HepG2 (cell line): ENCODE measurements around the gene TP53I3. TPM values are rescaled to one million over a fixed set of nuclear protein-coding genes. Genes with fewer than 3 reads are reported as not detected.

Experiments
- AGO2 ChIP-seq: fragments of 200-400 bp; formaldehyde crosslinking; optimal IDR thresholded peaks from 2 replicates; pipeline ENCODE3; 2017; ENCODE audit warnings: mild to moderate bottlenecking, low read depth, low read length, moderate library complexity
- ARHGAP35 ChIP-seq: sonication (generic); formaldehyde crosslinking; IDR thresholded peaks from 2 replicates; pipeline ENCODE4 v1.9.0; 2022; ENCODE audit warnings: mild to moderate bottlenecking, inconsistent platforms, moderate library complexity, missing genetic modification reagents, borderline replicate concordance
- ARID2 ChIP-seq: sonication (generic); formaldehyde crosslinking; IDR thresholded peaks from 2 replicates; pipeline ENCODE4 v1.8.1; 2022; ENCODE audit warnings: mild to moderate bottlenecking, missing genetic modification reagents, borderline replicate concordance
- BRCA1 ChIP-seq: sonication (generic); formaldehyde crosslinking; IDR thresholded peaks from 2 replicates; pipeline ENCODE4 v1.4.0; 2020; ENCODE audit warnings: missing genetic modification reagents
- CBX5 ChIP-seq: sonication (generic); formaldehyde crosslinking; IDR thresholded peaks from 2 replicates; pipeline ENCODE4 v1.4.0; 2020; ENCODE audit warnings: missing genetic modification reagents, borderline replicate concordance
- FOSL2 ChIP-seq: sonication (generic); formaldehyde crosslinking; IDR thresholded peaks from 2 replicates; pipeline ENCODE4 v1.4.0; 2020; ENCODE audit warnings: missing genetic modification reagents
- HNF1A ChIP-seq, 2 experiments: sonication (generic) in 1 of 2; formaldehyde crosslinking in 1 of 2; IDR thresholded peaks; 2 replicates each; pipeline versions ENCODE4 v1.4.0 to v1.6.1; 2016 to 2020; ENCODE audit warnings: borderline replicate concordance in 1 of 2, low read depth in 1 of 2, mild to moderate bottlenecking in 1 of 2, missing genetic modification reagents in 1 of 2
- HOXD1 ChIP-seq: sonication (generic); formaldehyde crosslinking; IDR thresholded peaks from 2 replicates; pipeline ENCODE4 v1.5.0; 2020; ENCODE audit warnings: missing genetic modification reagents
- KMT2B ChIP-seq: IDR thresholded peaks from 2 replicates; pipeline ENCODE4 v1.6.1; 2016; ENCODE audit warnings: missing genetic modification reagents, missing compliant biosample characterization
- MED8 ChIP-seq: sonication (generic); formaldehyde crosslinking; IDR thresholded peaks from 2 replicates; pipeline ENCODE4 v1.8.1; 2023; ENCODE audit warnings: mild to moderate bottlenecking, missing genetic modification reagents; ENCODE audit not compliant: insufficient replicate concordance
- MEIS1 ChIP-seq: sonication (generic); formaldehyde crosslinking; IDR thresholded peaks from 2 replicates; pipeline ENCODE4 v1.9.0; 2021; ENCODE audit warnings: mild to moderate bottlenecking, missing genetic modification reagents, moderate library complexity, borderline replicate concordance
- MTERF4 ChIP-seq: sonication (generic); formaldehyde crosslinking; IDR thresholded peaks from 2 replicates; pipeline ENCODE4 v1.8.0; 2023; ENCODE audit warnings: mild to moderate bottlenecking, missing genetic modification reagents
- PCBP1 ChIP-seq: fragments of 200-400 bp; formaldehyde crosslinking; IDR thresholded peaks from 2 replicates; pipeline ENCODE4 v1.6.1; 2017; ENCODE audit warnings: mild to moderate bottlenecking, low read depth, low read length, borderline replicate concordance
- SALL1 ChIP-seq: sonication (generic); formaldehyde crosslinking; IDR thresholded peaks from 2 replicates; pipeline ENCODE4 v1.8.0; 2022; ENCODE audit warnings: mild to moderate bottlenecking, missing genetic modification reagents
- ZFP36L2 ChIP-seq: sonication (generic); formaldehyde crosslinking; IDR thresholded peaks from 2 replicates; pipeline ENCODE4 v1.4.0; 2020; ENCODE audit warnings: missing genetic modification reagents
- ZNF326 ChIP-seq: sonication (generic); formaldehyde crosslinking; IDR thresholded peaks from 2 replicates; pipeline ENCODE4 v1.4.0; 2020; ENCODE audit warnings: missing genetic modification reagents, borderline replicate concordance
- ZNF441 ChIP-seq: sonication (generic); formaldehyde crosslinking; IDR thresholded peaks from 2 replicates; pipeline ENCODE4 v1.7.0; 2021; ENCODE audit warnings: missing genetic modification reagents, borderline replicate concordance
- ZNF574 ChIP-seq: sonication (generic); formaldehyde crosslinking; IDR thresholded peaks from 2 replicates; pipeline ENCODE4 v1.4.0; 2020; ENCODE audit warnings: missing genetic modification reagents
- polyA plus RNA-seq, 8 experiments: library from polyadenylated mRNA; depleted of rRNA in 3 of 8; stranded (reverse) in 7 of 8; unstranded in 1 of 8; fragments of >200 nt; fragmentation: Illumina TruSeq in 4 of 8; extraction: Trizol in 4 of 8; gene quantifications; 2 replicates each; pipeline versions ENCODE4 v1.2.1 to v1.2.3, GENCODE V29; 2011 to 2016; ENCODE audit warnings: low read depth in 4 of 8, missing spikeins in 1 of 8, mixed read lengths in 1 of 8; ENCODE audit not compliant: insufficient read depth in 1 of 8
- total RNA-seq, 5 experiments: library from RNA; depleted of rRNA; stranded (reverse); fragments of >200 nt; fragmentation: Illumina TruSeq; extraction: Trizol; gene quantifications; 2 replicates each; pipeline ENCODE4 v1.2.3, GENCODE V29; 2016; ENCODE audit warnings: low read depth in 1 of 5

TP53I3 gene
- total and polyA plus RNA-seq, 2 of the 13 experiments (the other 11 are each of a cell fraction or from before 2014, with no cell fraction given) = 25.0 to 44.1 TPM

- no peak for TF ChIP-seq ZNF441 (CRISPR knock-in tag)
- TF ChIP-seq FOSL2 (CRISPR knock-in tag) = no peak; the same call in 1 of the 2 replicates
- no peak for TF ChIP-seq HNF1A (IDR thresholded peaks at IDR 0.05; ENCODE audit: low read depth)
- no peak; the same call in 1 of the 2 replicates for TF ChIP-seq HNF1A (CRISPR knock-in tag; IDR thresholded peaks at IDR 0.05; ENCODE audit: borderline replicate concordance)
- TF ChIP-seq ZFP36L2 (CRISPR knock-in tag) = 0 out of 2 replicates have a peak, but pooled peaks have one; percentile 27
- peak; percentile 28; the same call in 1 of the 2 replicates for TF ChIP-seq KMT2B (CRISPR knock-in tag)
- TF ChIP-seq BRCA1 (CRISPR knock-in tag) = peak; percentile 31; the same call in 1 of the 2 replicates
- TF ChIP-seq ZNF326 = no peak
- TF ChIP-seq AGO2 = peak; percentile 89
- peak; percentile 62 for TF ChIP-seq MED8 (CRISPR knock-in tag)
- TF ChIP-seq MEIS1 (CRISPR knock-in tag) = peak; percentile 77; the same call in 1 of the 2 replicates
- TF ChIP-seq MTERF4 (CRISPR knock-in tag) = 0 out of 2 replicates have a peak, but pooled peaks have one; percentile 63
- peak; percentile 98 for TF ChIP-seq ZNF574
- no peak; the same call in 1 of the 2 replicates for TF ChIP-seq CBX5 (CRISPR knock-in tag)
- TF ChIP-seq PCBP1 = peak; percentile 83; the same call in 1 of the 2 replicates
- 0 out of 2 replicates have a peak, but pooled peaks have one; percentile 47 for TF ChIP-seq ARHGAP35 (CRISPR knock-in tag)
- TF ChIP-seq ARID2 (CRISPR knock-in tag) = peak; percentile 91
- peak; percentile 85 for TF ChIP-seq SALL1 (CRISPR knock-in tag)
- TF ChIP-seq HOXD1 (CRISPR knock-in tag) = peak; percentile 60
Observed at GRCh38 chr2:24084386-24085199, at the start of gene TP53I3 (continued).
